Right lobe of liver (tissue), 4 donors: Measurements from ENCODE around the gene ZNF292.

Experiments used
- POLR2A ChIP-seq: fragments of 450-650 bp; IDR thresholded peaks from one replicate; pipeline ENCODE4 v1.6.1; 2017; ENCODE audit warnings: antibody characterized with exemption, mild to moderate bottlenecking
- TF ChIP-seq, protein P1 (sequence below), 4 donors: fragments of 200-600 bp in 3 of 4; fragments of 450-650 bp in 1 of 4; IDR thresholded peaks; one replicate each; pipeline versions ENCODE4 v1.5.1 to v1.8.0; 2016 to 2022; ENCODE audit warnings: antibody characterized with exemption in 4 of 4, mild to moderate bottlenecking in 2 of 4
- donor health status: DM: no; HTN: no; CAD: no.
- donor health status: DM: no; HTN: no; CAD: no.
- donor health status: DM: no; HTN: yes; CAD: no.

GRCh38 chr6:87289571-87289970 lies 134.2 kb downstream of the ZNF292 start:
- TF ChIP-seq, protein P1, sequence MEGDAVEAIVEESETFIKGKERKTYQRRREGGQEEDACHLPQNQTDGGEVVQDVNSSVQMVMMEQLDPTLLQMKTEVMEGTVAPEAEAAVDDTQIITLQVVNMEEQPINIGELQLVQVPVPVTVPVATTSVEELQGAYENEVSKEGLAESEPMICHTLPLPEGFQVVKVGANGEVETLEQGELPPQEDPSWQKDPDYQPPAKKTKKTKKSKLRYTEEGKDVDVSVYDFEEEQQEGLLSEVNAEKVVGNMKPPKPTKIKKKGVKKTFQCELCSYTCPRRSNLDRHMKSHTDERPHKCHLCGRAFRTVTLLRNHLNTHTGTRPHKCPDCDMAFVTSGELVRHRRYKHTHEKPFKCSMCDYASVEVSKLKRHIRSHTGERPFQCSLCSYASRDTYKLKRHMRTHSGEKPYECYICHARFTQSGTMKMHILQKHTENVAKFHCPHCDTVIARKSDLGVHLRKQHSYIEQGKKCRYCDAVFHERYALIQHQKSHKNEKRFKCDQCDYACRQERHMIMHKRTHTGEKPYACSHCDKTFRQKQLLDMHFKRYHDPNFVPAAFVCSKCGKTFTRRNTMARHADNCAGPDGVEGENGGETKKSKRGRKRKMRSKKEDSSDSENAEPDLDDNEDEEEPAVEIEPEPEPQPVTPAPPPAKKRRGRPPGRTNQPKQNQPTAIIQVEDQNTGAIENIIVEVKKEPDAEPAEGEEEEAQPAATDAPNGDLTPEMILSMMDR (IDR thresholded peaks at IDR 0.05) = no peak
- no peak for TF ChIP-seq POLR2A
